ENCODE measurements around the gene NOS1AP.
"Not testable (repeated sequence)": the region's sequence is repeated elsewhere in the genome, so short reads cannot be mapped to it uniquely, and the experiment has no call there.

The NOS1AP gene

GRCh38 chr1:162389021-162389818, 319.7 kb downstream of the NOS1AP start:
- DNase-seq, result no peak

GRCh38 chr1:162389971-162390370, 320.5 kb downstream of the NOS1AP start:
- DNase-seq, result no peak

GRCh38 chr1:162390396-162391185, 321.1 kb downstream of the NOS1AP start:
- no peak for DNase-seq

GRCh38 chr1:162391790-162392563, 322.5 kb downstream of the NOS1AP start:
- DNase-seq, result peak; percentile 30 to 38

GRCh38 chr1:162396201-162396906, 326.9 kb downstream of the NOS1AP start:
- no peak for DNase-seq

- no peak for DNase-seq
These were observed 327.6 kb downstream of the NOS1AP start for GRCh38 chr1:162397039-162397448.

- DNase-seq, result no peak
These were observed 328.6 kb downstream of the NOS1AP start for GRCh38 chr1:162397943-162398560.

- no peak for DNase-seq
These were observed 329.6 kb downstream of the NOS1AP start for GRCh38 chr1:162398999-162399580.

- no peak for DNase-seq
These were observed 331.4 kb downstream of the NOS1AP start for GRCh38 chr1:162400790-162401355.

- DNase-seq, result no peak
These were observed 335.2 kb downstream of the NOS1AP start for GRCh38 chr1:162404550-162405160.

- no peak for DNase-seq
These were observed 336.3 kb downstream of the NOS1AP start for GRCh38 chr1:162405800-162406199.

GRCh38 chr1:162406811-162407210, 337.3 kb downstream of the NOS1AP start:
- DNase-seq, result no peak

- DNase-seq, result no peak
These were observed 338.0 kb downstream of the NOS1AP start for GRCh38 chr1:162407539-162407938.

- DNase-seq, result no peak
These were observed 342.5 kb downstream of the NOS1AP start, which contains the start of gene SH2D1B for GRCh38 chr1:162412002-162412401. Gene SH2D1B (minus strand): TSS chr1:162412136. CDS start chr1:162412016, 120 bp downstream.

GRCh38 chr1:162416215-162416614, 346.7 kb downstream of the NOS1AP start:
- no peak for DNase-seq

GRCh38 chr1:162416909-162417308, 347.4 kb downstream of the NOS1AP start:
- DNase-seq, result no peak

GRCh38 chr1:162417650-162418049, 348.2 kb downstream of the NOS1AP start:
- DNase-seq, result no peak

- DNase-seq, result not testable (repeated sequence)
These were observed 349.1 kb downstream of the NOS1AP start for GRCh38 chr1:162418584-162418983.

GRCh38 chr1:162419450-162419931, 350.0 kb downstream of the NOS1AP start:
- DNase-seq, result not testable (repeated sequence)
